HCT116 (cell line): ENCODE measurements around the gene ERN1. TPM values are rescaled to one million over a fixed set of nuclear protein-coding genes. Genes with fewer than 3 reads are reported as not detected.

Experiments
- ATAC-seq: fragments of 200-7000 bp; cut with Tn5 transposase; 2 replicates; pipeline ENCODE4 v1.9.1; 2020; ENCODE audit warnings: mild to moderate bottlenecking, moderate library complexity
- BruUV-seq: library from RNA; stranded (reverse); fragments of 400-500 nt; replicated peaks from 2 replicates; lab custom pipeline; 2021; lab: Mats Ljungman, UMichigan
- CTCF ChIA-PET: fragments of 300-600 bp; sonication (Branson Sonifier 250); formaldehyde crosslinking; loops from one replicate; lab custom pipeline; 2021; ENCODE audit warnings: antibody characterized with exemption; lab: Charles Lee
- POLR2A ChIA-PET: fragments of 300-600, 350-600 bp; sonication (Branson Sonifier 250); formaldehyde crosslinking; loops from one replicate; lab custom pipeline; 2021; ENCODE audit warnings: antibody characterized with exemption; lab: Charles Lee
- RAD21 ChIA-PET, 2 experiments: fragments of 300-600 bp; sonication (Branson Sonifier 250); formaldehyde crosslinking; loops; one replicate each; lab custom pipeline; 2023; ENCODE audit warnings: low total read pairs in 2 of 2; ENCODE audit not compliant: uncharacterized antibody in 2 of 2, unreplicated experiment in 2 of 2, low non-redundant PET in 1 of 2; lab: Charles Lee
- DNase-seq: peaks from one replicate; pipeline ENCODE4 v3.0.0-alpha.2; 2010; ENCODE audit warnings: low read depth, low spot score
- H2AFZ ChIP-seq: fragments of 200-600 bp; shearing (Covaris generic), sonication (generic); 2 replicates; pipeline ENCODE4 v1.6.1; 2017; ENCODE audit warnings: low read depth, mixed run types, mixed read lengths, antibody characterized with exemption, low read length; ENCODE audit not compliant: poor library complexity, severe bottlenecking
- H3K27ac ChIP-seq: 2 replicates; pipeline ENCODE4 v1.5.1; 2012; ENCODE audit warnings: low read depth, low read length
- H3K27me3 ChIP-seq: fragments of 200-600 bp; sonication (generic); 2 replicates; pipeline ENCODE4 v1.6.1; 2016; ENCODE audit warnings: mixed run types, low read length, mixed read lengths; ENCODE audit not compliant: insufficient read depth
- H3K36me3 ChIP-seq, 2 experiments: fragments of 200-500 bp in 1 of 2; fragments of 200-600 bp in 1 of 2; sonication (Bioruptor generic) in 1 of 2; sonication (generic) in 1 of 2; 2 replicates each; pipeline versions ENCODE4 v1.5.1 to v1.6.1; 2014 to 2016; ENCODE audit warnings: low read length in 2 of 2, inconsistent platforms in 1 of 2, mixed read lengths in 1 of 2, mixed run types in 1 of 2; ENCODE audit not compliant: insufficient read depth in 2 of 2, control insufficient read depth in 1 of 2
- H3K4me1 ChIP-seq, 2 experiments: fragments of 200-600 bp in 1 of 2; sonication (generic) in 1 of 2; 2 replicates each; pipeline versions ENCODE4 v1.5.1 to v1.6.1; 2012 to 2017; ENCODE audit warnings: low read length in 2 of 2, inconsistent platforms in 1 of 2, mild to moderate bottlenecking in 1 of 2, mixed read lengths in 1 of 2, mixed run types in 1 of 2, moderate library complexity in 1 of 2; ENCODE audit not compliant: insufficient read depth in 2 of 2, control insufficient read depth in 1 of 2
- H3K4me2 ChIP-seq: fragments of 200-600 bp; sonication (generic); 2 replicates; pipeline ENCODE4 v1.6.1; 2017; ENCODE audit warnings: mixed run types, low read length, mixed read lengths
- H3K4me3 ChIP-seq, 2 experiments: fragments of 200-600 bp in 1 of 2; sonication (generic) in 1 of 2; replicated peaks in 1 of 2; 2 replicates each; pipeline ENCODE4 v1.5.1; 2011 to 2016; ENCODE audit warnings: low read length in 2 of 2, control low read depth in 1 of 2, low read depth in 1 of 2, mild to moderate bottlenecking in 1 of 2, mixed read lengths in 1 of 2, mixed run types in 1 of 2
- H3K79me2 ChIP-seq: fragments of 200-600 bp; sonication (generic); 2 replicates; pipeline ENCODE4 v1.6.1; 2017; ENCODE audit warnings: mild to moderate bottlenecking, mixed run types, low read length, moderate library complexity, mixed read lengths; ENCODE audit not compliant: insufficient read depth
- H3K9ac ChIP-seq: fragments of 200-600 bp; sonication (generic); 2 replicates; pipeline ENCODE4 v1.6.1; 2016; ENCODE audit warnings: low read length, mixed read lengths
- H3K9me2 ChIP-seq: fragments of 200-600 bp; sonication (generic), shearing (Covaris generic); 2 replicates; pipeline ENCODE4 v1.6.1; 2017; ENCODE audit warnings: mixed run types, mild to moderate bottlenecking, moderate library complexity; ENCODE audit not compliant: insufficient read depth
- H3K9me3 ChIP-seq, 2 experiments: fragments of 200-500 bp in 1 of 2; fragments of 200-600 bp in 1 of 2; sonication (Bioruptor generic) in 1 of 2; sonication (generic) in 1 of 2; 2 replicates each; pipeline ENCODE4 v1.6.1; 2014 to 2017; ENCODE audit warnings: low read length in 2 of 2, mixed read lengths in 2 of 2, inconsistent platforms in 1 of 2, low read depth in 1 of 2, mild to moderate bottlenecking in 1 of 2, mixed run types in 1 of 2, moderate library complexity in 1 of 2; ENCODE audit not compliant: control insufficient read depth in 1 of 2, insufficient read depth in 1 of 2
- H4K20me1 ChIP-seq: fragments of 200-600 bp; sonication (generic), shearing (Covaris generic); 2 replicates; pipeline ENCODE4 v1.6.1; 2017; ENCODE audit warnings: mixed run types, mild to moderate bottlenecking, moderate library complexity; ENCODE audit not compliant: insufficient read depth
- ATF3 ChIP-seq: IDR thresholded peaks from 2 replicates; pipeline ENCODE4 v1.6.1; 2012
- CBX3 ChIP-seq: IDR thresholded peaks from 2 replicates; pipeline ENCODE4 v1.6.1; 2012; ENCODE audit warnings: low read depth
- CEBPB ChIP-seq: IDR thresholded peaks from 2 replicates; pipeline ENCODE4 v1.6.1; 2012; ENCODE audit warnings: low read depth
- CTCF ChIP-seq, 3 experiments: fragments of 200-600 bp in 1 of 3; sonication (generic) in 1 of 3; IDR thresholded peaks in 2 of 3; conservative IDR thresholded peaks in 1 of 3; 2 replicates each; pipeline ENCODE4 v1.5.1; 2012 to 2017; ENCODE audit warnings: low read depth in 2 of 3, low read length in 2 of 3, antibody characterized with exemption in 1 of 3, borderline replicate concordance in 1 of 3, control low read depth in 1 of 3, mild to moderate bottlenecking in 1 of 3, mixed read lengths in 1 of 3, mixed run types in 1 of 3, moderate library complexity in 1 of 3; ENCODE audit not compliant: insufficient read depth in 1 of 3
- ELF1 ChIP-seq: IDR thresholded peaks from 2 replicates; pipeline ENCODE4 v1.6.1; 2012; ENCODE audit warnings: low read depth, borderline replicate concordance
- EZH2 ChIP-seq: fragments of 200-600 bp; sonication (generic); IDR thresholded peaks from 2 replicates; pipeline ENCODE4 v1.6.1; 2017; ENCODE audit warnings: antibody characterized with exemption, mixed run types
- EZH2phosphoT487 ChIP-seq: fragments of 200-600 bp; IDR thresholded peaks from 2 replicates; pipeline ENCODE4 v1.6.1; 2018; ENCODE audit warnings: antibody characterized with exemption, borderline replicate concordance
- POLR2A ChIP-seq: IDR thresholded peaks from 2 replicates; pipeline ENCODE4 v1.7.0; 2011; ENCODE audit warnings: borderline replicate concordance; ENCODE audit not compliant: insufficient read depth, insufficient read length; ENCODE audit errors: extremely low read depth
- REST ChIP-seq: IDR thresholded peaks from 2 replicates; pipeline ENCODE4 v1.6.1; 2012; ENCODE audit warnings: low read depth
- SIN3A ChIP-seq: IDR thresholded peaks from 2 replicates; pipeline ENCODE4 v1.6.1; 2012; ENCODE audit warnings: low read depth
- SP1 ChIP-seq: IDR thresholded peaks from 2 replicates; pipeline ENCODE4 v1.6.1; 2012; ENCODE audit warnings: low read depth
- SRF ChIP-seq: IDR thresholded peaks from 2 replicates; pipeline ENCODE4 v1.6.1; 2012; ENCODE audit warnings: low read depth
- TCF7L2 ChIP-seq: IDR thresholded peaks from 2 replicates; pipeline ENCODE4 v1.7.0; 2011; ENCODE audit warnings: borderline replicate concordance, inconsistent platforms; ENCODE audit not compliant: insufficient read depth, insufficient read length; ENCODE audit errors: extremely low read depth
- ZFX ChIP-seq: fragments of 450-650 bp; IDR thresholded peaks from 2 replicates; pipeline ENCODE4 v1.6.1; 2017
- ZNF274 ChIP-seq: fragments of 200-500 bp; sonication (Bioruptor generic); IDR thresholded peaks from 2 replicates; pipeline ENCODE4 v1.6.1; 2014; ENCODE audit warnings: mild to moderate bottlenecking, low read depth, low read length, inconsistent platforms
- intact Hi-C: fragments of 100-400 bp; cut with micrococcal nuclease; formaldehyde crosslinking; loops from 2 replicates; pipeline ENCODE4 v1.10.0; 2022
- total RNA-seq: library from RNA; stranded (reverse); gene quantifications from one replicate; pipeline ENCODE4 v1.2.1, GENCODE V29; 2021; ENCODE audit not compliant: unreplicated experiment
- TF ChIP-seq, protein P1 (sequence below): IDR thresholded peaks from 2 replicates; pipeline ENCODE4 v1.6.1; 2012
- TF ChIP-seq, protein P2 (sequence below): IDR thresholded peaks from 2 replicates; pipeline ENCODE4 v1.6.1; 2011; ENCODE audit warnings: mild to moderate bottlenecking, low read length, moderate library complexity; ENCODE audit not compliant: insufficient replicate concordance; ENCODE audit errors: extremely low read depth

Gene ERN1
- total RNA-seq, 1 experiment from 2014 or later, result 28.2 TPM

- no TSS peak for BruUV-seq
- RAD21 ChIA-PET, result interaction anchor here in 1 of 2 experiments (1.6 kb wide), 1 partner anchor 30 kb away, joined by 5 read pairs; no protein-coding TSS in a partner anchor
- CTCF ChIA-PET, result interaction anchor here (1.1 to 1.8 kb wide), 4 partner anchors 30 to 78 kb away, joined by 5 to 6 read pairs (median 6); no protein-coding TSS in a partner anchor
- no peak overlapping the region for H2AFZ ChIP-seq
- peak; percentile 62 for DNase-seq
- H3K36me3 ChIP-seq, result no peaks in the 10 kb centered on the region
- peaks cover 19 to 49% of the 10 kb centered on the region in 2 experiments for H3K4me1 ChIP-seq
- intact Hi-C loops, result no loop called here
- H4K20me1 ChIP-seq, result no peaks in the 10 kb centered on the region
- no peak overlapping the region for H3K27ac ChIP-seq
- H3K9me2 ChIP-seq, result no peaks in the 10 kb centered on the region
- no peaks in the 10 kb centered on the region for H3K9me3 ChIP-seq
- peaks cover 9% of the 10 kb centered on the region; the same call in 1 of the 2 replicates for H3K79me2 ChIP-seq
- POLR2A ChIA-PET, result interaction anchor here (0.8 to 1.3 kb wide), 6 partner anchors 14 to 26 kb away, joined by 3 to 6 read pairs (median 4); no protein-coding TSS in a partner anchor
- ATAC-seq, result peak; percentile 83
- peak overlapping the region; percentile 4 to 22; a peak in 2 of 4 replicates for H3K4me3 ChIP-seq
- H3K9ac ChIP-seq, result 0 out of 2 replicates have a peak overlapping the region, but pooled peaks have one; percentile 2
- no peaks in the 10 kb centered on the region for H3K27me3 ChIP-seq
- peak overlapping the region; percentile 73 for H3K4me2 ChIP-seq
- TF ChIP-seq POLR2A (no peak), ELF1 (no peak), EZH2phosphoT487 (no peak), ZNF274 (no peak), ATF3 (no peak), EZH2 (no peak), SIN3A (0 out of 2 replicates have a peak, but pooled peaks have one; percentile 5), ZFX (no peak), CEBPB (no peak), TCF7L2 (no peak), CTCF (IDR thresholded peaks at IDR 0.05 in 2 of 3, conservative IDR thresholded peaks at IDR 0.05 in 1 of 3; ENCODE audit: borderline replicate concordance in 1 of 3, insufficient read depth in 1 of 3, low read depth in 2 of 3, low read length in 2 of 3) (no peak), SP1 (peak; percentile 83), CBX3 (peak; percentile 88), REST (no peak), SRF (no peak)
- TF ChIP-seq, protein P1, sequence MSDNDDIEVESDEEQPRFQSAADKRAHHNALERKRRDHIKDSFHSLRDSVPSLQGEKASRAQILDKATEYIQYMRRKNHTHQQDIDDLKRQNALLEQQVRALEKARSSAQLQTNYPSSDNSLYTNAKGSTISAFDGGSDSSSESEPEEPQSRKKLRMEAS, result 0 out of 2 replicates have a peak, but pooled peaks have one; percentile 46
- TF ChIP-seq, protein P2, sequence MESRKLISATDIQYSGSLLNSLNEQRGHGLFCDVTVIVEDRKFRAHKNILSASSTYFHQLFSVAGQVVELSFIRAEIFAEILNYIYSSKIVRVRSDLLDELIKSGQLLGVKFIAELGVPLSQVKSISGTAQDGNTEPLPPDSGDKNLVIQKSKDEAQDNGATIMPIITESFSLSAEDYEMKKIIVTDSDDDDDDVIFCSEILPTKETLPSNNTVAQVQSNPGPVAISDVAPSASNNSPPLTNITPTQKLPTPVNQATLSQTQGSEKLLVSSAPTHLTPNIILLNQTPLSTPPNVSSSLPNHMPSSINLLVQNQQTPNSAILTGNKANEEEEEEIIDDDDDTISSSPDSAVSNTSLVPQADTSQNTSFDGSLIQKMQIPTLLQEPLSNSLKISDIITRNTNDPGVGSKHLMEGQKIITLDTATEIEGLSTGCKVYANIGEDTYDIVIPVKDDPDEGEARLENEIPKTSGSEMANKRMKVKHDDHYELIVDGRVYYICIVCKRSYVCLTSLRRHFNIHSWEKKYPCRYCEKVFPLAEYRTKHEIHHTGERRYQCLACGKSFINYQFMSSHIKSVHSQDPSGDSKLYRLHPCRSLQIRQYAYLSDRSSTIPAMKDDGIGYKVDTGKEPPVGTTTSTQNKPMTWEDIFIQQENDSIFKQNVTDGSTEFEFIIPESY, result no peak
These were observed 26.3 kb downstream of the ERN1 start for GRCh38 chr17:64103391-64104364.
